Measurements from ENCODE around the gene RELCH. TPM values are rescaled to one million over a fixed set of nuclear protein-coding genes. Genes with fewer than 3 reads are reported as not detected.

Gene RELCH
- total and polyA plus RNA-seq, 10 of the 15 experiments (the other 5 are each of a cell fraction or from before 2014, with no cell fraction given), result 3.1 to 23.6 (median 14.5) TPM

DNA sequence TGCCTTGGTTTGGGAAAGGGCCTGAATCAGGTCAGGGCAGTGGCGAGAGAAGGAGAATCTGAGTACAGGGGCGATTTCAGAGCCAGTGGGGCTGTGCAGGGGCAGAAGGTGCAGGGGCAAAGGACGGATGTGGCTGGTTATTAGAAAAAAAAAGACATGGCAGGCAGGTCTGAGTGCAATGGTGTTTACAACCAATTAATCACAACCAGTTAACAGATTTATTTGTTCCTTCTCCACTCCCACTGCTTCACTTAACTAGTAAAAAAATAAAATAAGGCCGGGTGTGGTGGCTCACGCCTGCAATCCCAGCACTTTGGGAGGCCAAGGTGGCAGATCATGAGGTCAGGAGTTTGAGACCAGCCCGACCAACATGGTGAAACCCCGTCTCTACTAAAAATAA is 143.6 kb downstream of the RELCH start:
- POLR2A ChIA-PET, result no interaction called here
- Histone ChIP-seq H3K36me3 (ENCODE audit: control insufficient read depth in 2 of 2, insufficient read depth in 2 of 2, low read length in 1 of 2) (no peaks in the 10 kb centered on the region), H3K9ac (ENCODE audit: control insufficient read depth, insufficient read depth, low read length) (no peak overlapping the region), H3K9me3 (replicated peaks; ENCODE audit: control insufficient read depth, insufficient read depth, low read length) (no peaks in the 10 kb centered on the region), H4K20me1 (ENCODE audit: control insufficient read depth, insufficient read depth) (no peaks in the 10 kb centered on the region), H3K27ac (ENCODE audit: control insufficient read depth, insufficient read depth) (no peak overlapping the region), H3K4me2 (ENCODE audit: control insufficient read depth, insufficient read depth) (no peak overlapping the region), H3K27me3 (replicated peaks in 1 of 2; ENCODE audit: control insufficient read depth in 2 of 2, insufficient read depth in 2 of 2, low read length in 1 of 2) (peaks cover 0 to 8% of the 10 kb centered on the region in 2 experiments; a peak in 1 of 4 replicates), H2AFZ (ENCODE audit: control insufficient read depth, low read depth, low read length) (no peak overlapping the region), H3K79me2 (ENCODE audit: control insufficient read depth, insufficient read depth, low read length) (no peaks in the 10 kb centered on the region), H3K4me1 (ENCODE audit: control insufficient read depth, insufficient read depth, low read length) (peaks cover 6% of the 10 kb centered on the region), H3K4me3 (no peak overlapping the region)
- DNase-seq (ENCODE audit: low read depth, low spot score) (no peak), ATAC-seq (no peak), FAIRE-seq (no peak)
- in situ Hi-C loops (cut with MboI) (no loop called here), intact Hi-C loops (cut with micrococcal nuclease; ENCODE audit: unreplicated experiment) (no loop called here)
- TF ChIP-seq, protein P1, sequence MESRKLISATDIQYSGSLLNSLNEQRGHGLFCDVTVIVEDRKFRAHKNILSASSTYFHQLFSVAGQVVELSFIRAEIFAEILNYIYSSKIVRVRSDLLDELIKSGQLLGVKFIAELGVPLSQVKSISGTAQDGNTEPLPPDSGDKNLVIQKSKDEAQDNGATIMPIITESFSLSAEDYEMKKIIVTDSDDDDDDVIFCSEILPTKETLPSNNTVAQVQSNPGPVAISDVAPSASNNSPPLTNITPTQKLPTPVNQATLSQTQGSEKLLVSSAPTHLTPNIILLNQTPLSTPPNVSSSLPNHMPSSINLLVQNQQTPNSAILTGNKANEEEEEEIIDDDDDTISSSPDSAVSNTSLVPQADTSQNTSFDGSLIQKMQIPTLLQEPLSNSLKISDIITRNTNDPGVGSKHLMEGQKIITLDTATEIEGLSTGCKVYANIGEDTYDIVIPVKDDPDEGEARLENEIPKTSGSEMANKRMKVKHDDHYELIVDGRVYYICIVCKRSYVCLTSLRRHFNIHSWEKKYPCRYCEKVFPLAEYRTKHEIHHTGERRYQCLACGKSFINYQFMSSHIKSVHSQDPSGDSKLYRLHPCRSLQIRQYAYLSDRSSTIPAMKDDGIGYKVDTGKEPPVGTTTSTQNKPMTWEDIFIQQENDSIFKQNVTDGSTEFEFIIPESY (IDR thresholded peaks at IDR 0.05), result no peak
- TF ChIP-seq, protein P2, sequence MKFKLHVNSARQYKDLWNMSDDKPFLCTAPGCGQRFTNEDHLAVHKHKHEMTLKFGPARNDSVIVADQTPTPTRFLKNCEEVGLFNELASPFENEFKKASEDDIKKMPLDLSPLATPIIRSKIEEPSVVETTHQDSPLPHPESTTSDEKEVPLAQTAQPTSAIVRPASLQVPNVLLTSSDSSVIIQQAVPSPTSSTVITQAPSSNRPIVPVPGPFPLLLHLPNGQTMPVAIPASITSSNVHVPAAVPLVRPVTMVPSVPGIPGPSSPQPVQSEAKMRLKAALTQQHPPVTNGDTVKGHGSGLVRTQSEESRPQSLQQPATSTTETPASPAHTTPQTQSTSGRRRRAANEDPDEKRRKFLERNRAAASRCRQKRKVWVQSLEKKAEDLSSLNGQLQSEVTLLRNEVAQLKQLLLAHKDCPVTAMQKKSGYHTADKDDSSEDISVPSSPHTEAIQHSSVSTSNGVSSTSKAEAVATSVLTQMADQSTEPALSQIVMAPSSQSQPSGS (IDR thresholded peaks at IDR 0.05; ENCODE audit: low read length), result no peak
- TF ChIP-seq, protein P3, sequence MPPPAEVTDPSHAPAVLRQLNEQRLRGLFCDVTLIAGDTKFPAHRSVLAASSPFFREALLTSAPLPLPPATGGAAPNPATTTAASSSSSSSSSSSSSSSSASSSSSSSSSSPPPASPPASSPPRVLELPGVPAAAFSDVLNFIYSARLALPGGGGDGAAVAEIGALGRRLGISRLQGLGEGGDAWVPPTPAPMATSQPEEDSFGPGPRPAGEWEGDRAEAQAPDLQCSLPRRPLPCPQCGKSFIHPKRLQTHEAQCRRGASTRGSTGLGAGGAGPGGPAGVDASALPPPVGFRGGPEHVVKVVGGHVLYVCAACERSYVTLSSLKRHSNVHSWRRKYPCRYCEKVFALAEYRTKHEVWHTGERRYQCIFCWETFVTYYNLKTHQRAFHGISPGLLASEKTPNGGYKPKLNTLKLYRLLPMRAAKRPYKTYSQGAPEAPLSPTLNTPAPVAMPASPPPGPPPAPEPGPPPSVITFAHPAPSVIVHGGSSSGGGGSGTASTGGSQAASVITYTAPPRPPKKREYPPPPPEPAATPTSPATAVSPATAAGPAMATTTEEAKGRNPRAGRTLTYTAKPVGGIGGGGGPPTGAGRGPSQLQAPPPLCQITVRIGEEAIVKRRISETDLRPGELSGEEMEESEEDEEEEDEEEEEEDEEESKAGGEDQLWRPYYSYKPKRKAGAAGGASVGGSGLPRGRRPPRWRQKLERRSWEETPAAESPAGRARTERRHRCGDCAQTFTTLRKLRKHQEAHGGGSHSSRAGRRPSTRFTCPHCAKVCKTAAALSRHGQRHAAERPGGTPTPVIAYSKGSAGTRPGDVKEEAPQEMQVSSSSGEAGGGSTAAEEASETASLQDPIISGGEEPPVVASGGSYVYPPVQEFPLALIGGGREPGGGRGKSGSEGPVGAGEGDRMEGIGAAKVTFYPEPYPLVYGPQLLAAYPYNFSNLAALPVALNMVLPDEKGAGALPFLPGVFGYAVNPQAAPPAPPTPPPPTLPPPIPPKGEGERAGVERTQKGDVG (CRISPR knock-in tag; IDR thresholded peaks at IDR 0.05), result no peak
- TF ChIP-seq TARDBP (IDR thresholded peaks at IDR 0.05; ENCODE audit: borderline replicate concordance), result no peak
- TF ChIP-seq JUNB (IDR thresholded peaks at IDR 0.05), result no peak
- no peak for TF ChIP-seq GABPA (IDR thresholded peaks at IDR 0.05; ENCODE audit: low read depth)
- TF ChIP-seq NFIC (IDR thresholded peaks at IDR 0.05; ENCODE audit: low read depth, low read length), result no peak
- no peak for TF ChIP-seq FOXM1 (IDR thresholded peaks at IDR 0.05; ENCODE audit: low read depth, low read length)
- BruUV-seq (replicated peaks), result no TSS peak
- RAD21 ChIA-PET (ENCODE audit: unreplicated experiment), result no interaction called here
- 40% methylated on average over 7 of the region's 7 CpGs for WGBS (ENCODE audit: insufficient coverage, insufficient replicate concordance, low lambda C conversion rate, missing lambda C conversion rate)
- CTCF ChIA-PET, result interaction anchor here (0.8 to 2.3 kb wide), 3 partner anchors 11 to 89 kb away, joined by 3 to 10 read pairs (median 3); no protein-coding TSS in a partner anchor
- SMC1A ChIA-PET (ENCODE audit: uncharacterized antibody, unreplicated experiment), result interaction anchor here (1.0 to 1.5 kb wide), 3 partner anchors 10 to 40 kb away, joined by 3 read pairs; no protein-coding TSS in a partner anchor
